ENCODE results near the gene SPATA1. TPM values are rescaled to one million over a fixed set of nuclear protein-coding genes. Genes with fewer than 3 reads are reported as not detected.

SPATA1 gene
- total and polyA plus RNA-seq, 8 donors = 0.16 to 1.4 (median 0.94) TPM

- H3K36me3 ChIP-seq = peaks cover 0 to 30% (median 0%) of the 10 kb centered on the region in 3 donors
- no peak for FAIRE-seq
Measured at GRCh38 chr1:84488107-84488506, 18.1 kb upstream of the SPATA1 start.

GRCh38 chr1:84489766-84490165 is 16.4 kb upstream of the SPATA1 start:
- H3K4me1 ChIP-seq = peaks cover 0 to 5% (median 3%) of the 10 kb centered on the region in 3 donors
- no peak for FAIRE-seq
- intact Hi-C loops (cut with DNase I) = no loop called here
- no peak overlapping the region for H3K4me3 ChIP-seq
- no peak for DNase-seq
- TF ChIP-seq CTCF (IDR thresholded peaks at IDR 0.05) = no peak
- peaks cover 0 to 21% (median 0%) of the 10 kb centered on the region in 3 donors for H3K36me3 ChIP-seq
- ATAC-seq = no peak
- H3K27me3 ChIP-seq = no peaks in the 10 kb centered on the region
- WGBS, 2 donors = 88 to 89% methylated on average over 2 of the region's 2 CpGs
- no peak overlapping the region for H3K27ac ChIP-seq
- no peaks in the 10 kb centered on the region for H3K9me3 ChIP-seq

More at GRCh38 chr1:84488107-84488506, 18.1 kb upstream of the SPATA1 start:
- WGBS, 2 donors = 61 to 75% methylated on average over 3 of the region's 3 CpGs
- DNase-seq (no peak), ATAC-seq (no peak)
- Histone ChIP-seq H3K4me3 (no peak overlapping the region), H3K27ac (no peak overlapping the region), H3K27me3 (no peaks in the 10 kb centered on the region), H3K4me1 (peaks cover 0 to 5% (median 3%) of the 10 kb centered on the region in 3 donors), H3K9me3 (no peaks in the 10 kb centered on the region)
- no peak for TF ChIP-seq CTCF (IDR thresholded peaks at IDR 0.05)
- intact Hi-C loops (cut with DNase I) = no loop called here

GRCh38 chr1:84492726-84493125 is 13.5 kb upstream of the SPATA1 start:
- H3K36me3 ChIP-seq = peaks cover 0 to 35% (median 0%) of the 10 kb centered on the region in 3 donors
- peaks cover 0 to 5% (median 0%) of the 10 kb centered on the region in 3 donors for H3K4me1 ChIP-seq
- no peak overlapping the region for H3K4me3 ChIP-seq
- 58 to 63% methylated on average over 1 of the region's 1 CpG for WGBS, 2 donors
- no peaks in the 10 kb centered on the region for H3K27me3 ChIP-seq
- H3K9me3 ChIP-seq = no peaks in the 10 kb centered on the region
- intact Hi-C loops (cut with DNase I) = no loop called here
- H3K27ac ChIP-seq = no peak overlapping the region
- ATAC-seq (no peak), FAIRE-seq (no peak), DNase-seq (no peak)
- no peak for TF ChIP-seq CTCF (IDR thresholded peaks at IDR 0.05)

GRCh38 chr1:84493747-84494146 is 12.4 kb upstream of the SPATA1 start:
- TF ChIP-seq CTCF (IDR thresholded peaks at IDR 0.05) = no peak
- no peak for DNase-seq
- no peak for ATAC-seq
- FAIRE-seq = no peak
- intact Hi-C loops (cut with DNase I) = no loop called here
- Histone ChIP-seq H3K4me1 (peaks cover 0 to 9% (median 0%) of the 10 kb centered on the region in 3 donors), H3K27me3 (no peaks in the 10 kb centered on the region), H3K27ac (no peak overlapping the region), H3K9me3 (no peaks in the 10 kb centered on the region), H3K4me3 (no peak overlapping the region), H3K36me3 (peaks cover 0 to 45% (median 0%) of the 10 kb centered on the region in 3 donors)
- WGBS, 2 donors = 45 to 53% methylated on average over 1 of the region's 1 CpG

- H3K9me3 ChIP-seq = no peaks in the 10 kb centered on the region
- intact Hi-C loops (cut with DNase I) = no loop called here
- no peak overlapping the region for H3K4me3 ChIP-seq
- no peak for TF ChIP-seq CTCF (IDR thresholded peaks at IDR 0.05)
- H3K36me3 ChIP-seq = peaks cover 0 to 41% (median 0%) of the 10 kb centered on the region in 3 donors
- no peak overlapping the region for H3K27ac ChIP-seq
- peaks cover 0 to 19% (median 0%) of the 10 kb centered on the region in 3 donors for H3K4me1 ChIP-seq
- ATAC-seq (no peak), FAIRE-seq (no peak), DNase-seq (no peak)
- 70 to 87% methylated on average over 3 of the region's 3 CpGs for WGBS, 2 donors
- H3K27me3 ChIP-seq = no peaks in the 10 kb centered on the region
Measured at GRCh38 chr1:84496498-84496897, 9.7 kb upstream of the SPATA1 start.
